Measurements from ENCODE around the gene GET4.

DNA sequence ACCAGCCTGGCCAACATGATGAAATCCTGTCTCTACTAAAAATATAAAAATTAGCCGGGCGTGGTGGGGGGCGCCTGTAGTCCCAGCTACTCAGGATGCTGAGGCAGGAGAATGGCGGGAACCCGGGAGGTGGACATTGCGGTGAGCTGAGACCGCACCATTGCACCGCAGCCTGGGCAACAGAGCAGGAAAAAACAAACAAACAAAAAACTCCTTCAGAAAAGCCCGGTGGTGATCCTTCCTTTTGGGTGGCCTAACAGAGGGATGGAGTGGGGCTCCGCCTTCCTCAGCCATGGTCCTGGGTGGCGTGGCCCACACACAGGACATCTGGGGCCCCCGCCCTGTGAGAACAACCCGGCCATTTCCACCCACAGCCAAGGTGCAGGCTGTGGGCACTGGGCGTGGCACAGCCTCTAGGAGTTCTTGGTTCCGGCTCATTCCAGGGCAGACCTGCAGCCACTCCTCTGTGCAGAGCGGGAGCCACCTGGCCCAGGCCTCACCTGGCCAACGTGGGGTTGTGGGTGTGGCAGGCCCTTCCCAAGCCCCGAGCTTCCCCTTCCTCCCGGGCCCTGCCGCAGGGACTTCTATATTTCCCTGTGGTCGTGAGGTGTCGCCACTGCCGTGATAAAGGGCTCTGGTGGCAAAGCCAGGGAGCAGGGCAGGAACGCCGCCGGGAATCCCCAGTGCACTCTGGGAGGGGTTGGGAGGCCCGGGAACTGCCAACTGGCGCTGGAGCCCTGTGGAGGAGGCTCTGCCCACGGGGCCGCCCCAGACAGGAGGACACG, 37.6 kb downstream of the GET4 start:
- TF ChIP-seq, protein P1, sequence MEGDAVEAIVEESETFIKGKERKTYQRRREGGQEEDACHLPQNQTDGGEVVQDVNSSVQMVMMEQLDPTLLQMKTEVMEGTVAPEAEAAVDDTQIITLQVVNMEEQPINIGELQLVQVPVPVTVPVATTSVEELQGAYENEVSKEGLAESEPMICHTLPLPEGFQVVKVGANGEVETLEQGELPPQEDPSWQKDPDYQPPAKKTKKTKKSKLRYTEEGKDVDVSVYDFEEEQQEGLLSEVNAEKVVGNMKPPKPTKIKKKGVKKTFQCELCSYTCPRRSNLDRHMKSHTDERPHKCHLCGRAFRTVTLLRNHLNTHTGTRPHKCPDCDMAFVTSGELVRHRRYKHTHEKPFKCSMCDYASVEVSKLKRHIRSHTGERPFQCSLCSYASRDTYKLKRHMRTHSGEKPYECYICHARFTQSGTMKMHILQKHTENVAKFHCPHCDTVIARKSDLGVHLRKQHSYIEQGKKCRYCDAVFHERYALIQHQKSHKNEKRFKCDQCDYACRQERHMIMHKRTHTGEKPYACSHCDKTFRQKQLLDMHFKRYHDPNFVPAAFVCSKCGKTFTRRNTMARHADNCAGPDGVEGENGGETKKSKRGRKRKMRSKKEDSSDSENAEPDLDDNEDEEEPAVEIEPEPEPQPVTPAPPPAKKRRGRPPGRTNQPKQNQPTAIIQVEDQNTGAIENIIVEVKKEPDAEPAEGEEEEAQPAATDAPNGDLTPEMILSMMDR (IDR thresholded peaks at IDR 0.05): no peak
- TF ChIP-seq POLR2A (IDR thresholded peaks at IDR 0.05): no peak

Measured in lower leg skin (tissue), 3 donors.